ENCODE measurements around the gene TGM3. TPM values are rescaled to one million over a fixed set of nuclear protein-coding genes. Genes with fewer than 3 reads are reported as not detected.

TGM3 gene
- polyA plus RNA-seq, 1 donor (not counting 4 experiments of a cell fraction or from before 2014, with no cell fraction given), result 0.08 TPM

- Histone ChIP-seq H3K27me3 (ENCODE audit: control insufficient read depth, extremely low read depth, insufficient read depth, low read length) (peaks cover 19% of the 10 kb centered on the region), H3K79me2 (ENCODE audit: control insufficient read depth, insufficient read depth, low read length) (no peaks in the 10 kb centered on the region), H4K20me1 (ENCODE audit: control insufficient read depth, extremely low read depth, insufficient read depth, low read length) (no peaks in the 10 kb centered on the region), H3K9me3 (ENCODE audit: control insufficient read depth, low read depth, low read length) (no peaks in the 10 kb centered on the region), H3K4me2 (ENCODE audit: control insufficient read depth, extremely low read depth, insufficient read depth, low read depth, low read length) (no peak overlapping the region), H2AFZ (ENCODE audit: control insufficient read depth, low read length) (no peak overlapping the region), H3K36me3 (ENCODE audit: control insufficient read depth in 2 of 2, extremely low read depth in 1 of 2, insufficient read depth in 2 of 2, low read length in 2 of 2) (no peaks in the 10 kb centered on the region), H3K27ac (ENCODE audit: control insufficient read depth, insufficient read depth, low read length) (no peak overlapping the region), H3K9me1 (ENCODE audit: control insufficient read depth, extremely low read depth, insufficient read depth, low read length) (no peaks in the 10 kb centered on the region), H3K9ac (ENCODE audit: control insufficient read depth, extremely low read depth, insufficient read depth, low read length) (no peak overlapping the region), H3K4me3 (ENCODE audit: control insufficient read depth in 2 of 3, extremely low read depth in 1 of 3, insufficient read depth in 2 of 3, low read depth in 1 of 3, low read length in 3 of 3) (no peak overlapping the region), H3K4me1 (ENCODE audit: control insufficient read depth, extremely low read depth, insufficient read depth, low read length) (no peaks in the 10 kb centered on the region)
- DNase-seq (ENCODE audit: low read depth, low spot score) (no peak), FAIRE-seq (no peak)
- dilution Hi-C loops (cut with MboI; ENCODE audit: extremely low pct_ligation_motif_present, low sequenced_read_pairs), result no loop called here
- TF ChIP-seq EZH2 (IDR thresholded peaks at IDR 0.05; ENCODE audit: low read length), result no peak
- TF ChIP-seq, protein P1, sequence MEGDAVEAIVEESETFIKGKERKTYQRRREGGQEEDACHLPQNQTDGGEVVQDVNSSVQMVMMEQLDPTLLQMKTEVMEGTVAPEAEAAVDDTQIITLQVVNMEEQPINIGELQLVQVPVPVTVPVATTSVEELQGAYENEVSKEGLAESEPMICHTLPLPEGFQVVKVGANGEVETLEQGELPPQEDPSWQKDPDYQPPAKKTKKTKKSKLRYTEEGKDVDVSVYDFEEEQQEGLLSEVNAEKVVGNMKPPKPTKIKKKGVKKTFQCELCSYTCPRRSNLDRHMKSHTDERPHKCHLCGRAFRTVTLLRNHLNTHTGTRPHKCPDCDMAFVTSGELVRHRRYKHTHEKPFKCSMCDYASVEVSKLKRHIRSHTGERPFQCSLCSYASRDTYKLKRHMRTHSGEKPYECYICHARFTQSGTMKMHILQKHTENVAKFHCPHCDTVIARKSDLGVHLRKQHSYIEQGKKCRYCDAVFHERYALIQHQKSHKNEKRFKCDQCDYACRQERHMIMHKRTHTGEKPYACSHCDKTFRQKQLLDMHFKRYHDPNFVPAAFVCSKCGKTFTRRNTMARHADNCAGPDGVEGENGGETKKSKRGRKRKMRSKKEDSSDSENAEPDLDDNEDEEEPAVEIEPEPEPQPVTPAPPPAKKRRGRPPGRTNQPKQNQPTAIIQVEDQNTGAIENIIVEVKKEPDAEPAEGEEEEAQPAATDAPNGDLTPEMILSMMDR (optimal IDR thresholded peaks at IDR 0.05 in 1 of 3, IDR thresholded peaks at IDR 0.05 in 1 of 3, conservative IDR thresholded peaks at IDR 0.05 in 1 of 3; ENCODE audit: extremely low read depth in 1 of 3, insufficient read depth in 2 of 3, low read length in 3 of 3), result no peak
These were observed 47.0 kb upstream of the TGM3 start for GRCh38 chr20:2248837-2249236.

DNA sequence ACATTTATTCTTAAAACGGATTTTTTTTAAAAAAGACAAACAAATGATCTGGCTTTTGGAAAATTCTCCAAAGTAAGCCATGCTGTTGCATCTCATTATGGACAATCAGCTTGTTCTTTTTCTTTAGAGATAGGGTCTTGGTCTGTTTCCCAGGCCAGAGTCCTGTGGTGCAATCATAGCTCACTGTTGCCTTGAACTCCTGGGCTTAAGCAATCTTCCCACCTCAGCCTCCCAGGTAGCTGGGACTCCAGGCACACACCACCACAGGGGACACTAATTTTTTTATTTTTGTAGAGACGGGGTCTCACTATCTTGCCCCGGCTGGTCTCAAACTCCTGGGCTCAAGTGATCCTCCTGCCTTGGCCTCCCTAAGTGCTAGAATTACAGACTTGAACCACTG lies 45.9 kb upstream of the TGM3 start:
- DNase-seq (ENCODE audit: low read depth, low spot score) (no peak), FAIRE-seq (no peak)
- Histone ChIP-seq H3K9me3 (ENCODE audit: control insufficient read depth, low read depth, low read length) (no peaks in the 10 kb centered on the region), H3K9me1 (ENCODE audit: control insufficient read depth, extremely low read depth, insufficient read depth, low read length) (no peaks in the 10 kb centered on the region), H3K27me3 (ENCODE audit: control insufficient read depth, extremely low read depth, insufficient read depth, low read length) (peaks cover 13% of the 10 kb centered on the region), H3K9ac (ENCODE audit: control insufficient read depth, extremely low read depth, insufficient read depth, low read length) (no peak overlapping the region), H3K4me1 (ENCODE audit: control insufficient read depth, extremely low read depth, insufficient read depth, low read length) (no peaks in the 10 kb centered on the region), H4K20me1 (ENCODE audit: control insufficient read depth, extremely low read depth, insufficient read depth, low read length) (no peaks in the 10 kb centered on the region), H2AFZ (ENCODE audit: control insufficient read depth, low read length) (no peak overlapping the region), H3K79me2 (ENCODE audit: control insufficient read depth, insufficient read depth, low read length) (no peaks in the 10 kb centered on the region), H3K4me3 (ENCODE audit: control insufficient read depth in 2 of 3, extremely low read depth in 1 of 3, insufficient read depth in 2 of 3, low read depth in 1 of 3, low read length in 3 of 3) (no peak overlapping the region), H3K4me2 (ENCODE audit: control insufficient read depth, extremely low read depth, insufficient read depth, low read depth, low read length) (no peak overlapping the region), H3K36me3 (ENCODE audit: control insufficient read depth in 2 of 2, extremely low read depth in 1 of 2, insufficient read depth in 2 of 2, low read length in 2 of 2) (no peaks in the 10 kb centered on the region), H3K27ac (ENCODE audit: control insufficient read depth, insufficient read depth, low read length) (no peak overlapping the region)
- TF ChIP-seq, protein P1 (optimal IDR thresholded peaks at IDR 0.05 in 1 of 3, IDR thresholded peaks at IDR 0.05 in 1 of 3, conservative IDR thresholded peaks at IDR 0.05 in 1 of 3; ENCODE audit: extremely low read depth in 1 of 3, insufficient read depth in 2 of 3, low read length in 3 of 3), result no peak
- TF ChIP-seq EZH2 (IDR thresholded peaks at IDR 0.05; ENCODE audit: low read length), result no peak
- dilution Hi-C loops (cut with MboI; ENCODE audit: extremely low pct_ligation_motif_present, low sequenced_read_pairs), result no loop called here
